ENCODE measurements around the gene TOM1L2.

TOM1L2 gene

GRCh38 chr17:17820463-17821158 lies 151.6 kb downstream of the TOM1L2 start:
- no peak for DNase-seq (ENCODE audit: low read depth, low spot score)

GRCh38 chr17:17820046-17820445 lies 152.2 kb downstream of the TOM1L2 start:
- DNase-seq (ENCODE audit: low read depth, low spot score), result no peak

GRCh38 chr17:17819561-17819995 lies 152.6 kb downstream of the TOM1L2 start:
- no peak for DNase-seq (ENCODE audit: low read depth, low spot score)

GRCh38 chr17:17819111-17819510 lies 153.1 kb downstream of the TOM1L2 start:
- DNase-seq (ENCODE audit: low read depth, low spot score), result no peak

- no peak for DNase-seq (ENCODE audit: low read depth, low spot score)
Observed at GRCh38 chr17:17818088-17818526, 154.1 kb downstream of the TOM1L2 start.

- DNase-seq (ENCODE audit: low read depth, low spot score), result no peak
Observed at GRCh38 chr17:17817552-17817947, 154.7 kb downstream of the TOM1L2 start.

- DNase-seq (ENCODE audit: low read depth, low spot score), result no peak
Observed at GRCh38 chr17:17816831-17817551, 155.2 kb downstream of the TOM1L2 start.

GRCh38 chr17:17816240-17816814 lies 155.9 kb downstream of the TOM1L2 start:
- no peak for DNase-seq (ENCODE audit: low read depth, low spot score)

GRCh38 chr17:17815436-17816200 lies 156.6 kb downstream of the TOM1L2 start:
- no peak for DNase-seq (ENCODE audit: low read depth, low spot score)

- DNase-seq (ENCODE audit: low read depth, low spot score), result no peak
Observed at GRCh38 chr17:17815062-17815406, 157.2 kb downstream of the TOM1L2 start.

GRCh38 chr17:17814162-17815061 lies 157.8 kb downstream of the TOM1L2 start:
- DNase-seq (ENCODE audit: low read depth, low spot score), result no peak

- no peak for DNase-seq (ENCODE audit: low read depth, low spot score)
Observed at GRCh38 chr17:17813725-17814095, 158.5 kb downstream of the TOM1L2 start.

- no peak for DNase-seq (ENCODE audit: low read depth, low spot score)
Observed at GRCh38 chr17:17813055-17813724, 159.0 kb downstream of the TOM1L2 start.

GRCh38 chr17:17812211-17813054 lies 159.8 kb downstream of the TOM1L2 start:
- no peak for DNase-seq (ENCODE audit: low read depth, low spot score)

- no peak for DNase-seq (ENCODE audit: low read depth, low spot score)
Observed at GRCh38 chr17:17811381-17812210, 160.6 kb downstream of the TOM1L2 start.

- DNase-seq (ENCODE audit: low read depth, low spot score), result no peak
Observed at GRCh38 chr17:17810895-17811248, 161.3 kb downstream of the TOM1L2 start.

- DNase-seq (ENCODE audit: low read depth, low spot score), result no peak
Observed at GRCh38 chr17:17810084-17810894, 161.9 kb downstream of the TOM1L2 start.

GRCh38 chr17:17809531-17810083 lies 162.6 kb downstream of the TOM1L2 start:
- DNase-seq (ENCODE audit: low read depth, low spot score), result no peak

Data from iPS DF 19.7 (cell line).